DOHH2 (cell line): ENCODE data around the gene FNBP1L.

ENCODE experiments used
- EZH2phosphoT487 ChIP-seq: fragments of 200-600 bp; sonication (generic); IDR thresholded peaks from 2 replicates; pipeline ENCODE4 v1.6.1; 2017; ENCODE audit warnings: borderline replicate concordance, mild to moderate bottlenecking, antibody characterized with exemption, low read length, moderate library complexity, mixed read lengths
- TF ChIP-seq, protein P1 (sequence below): fragments of 200-600 bp; sonication (generic); IDR thresholded peaks from one replicate; pipeline ENCODE4 v1.5.1; 2014; ENCODE audit warnings: antibody characterized with exemption, mild to moderate bottlenecking, low read depth, low read length; ENCODE audit not compliant: poor library complexity, severe bottlenecking

DNA sequence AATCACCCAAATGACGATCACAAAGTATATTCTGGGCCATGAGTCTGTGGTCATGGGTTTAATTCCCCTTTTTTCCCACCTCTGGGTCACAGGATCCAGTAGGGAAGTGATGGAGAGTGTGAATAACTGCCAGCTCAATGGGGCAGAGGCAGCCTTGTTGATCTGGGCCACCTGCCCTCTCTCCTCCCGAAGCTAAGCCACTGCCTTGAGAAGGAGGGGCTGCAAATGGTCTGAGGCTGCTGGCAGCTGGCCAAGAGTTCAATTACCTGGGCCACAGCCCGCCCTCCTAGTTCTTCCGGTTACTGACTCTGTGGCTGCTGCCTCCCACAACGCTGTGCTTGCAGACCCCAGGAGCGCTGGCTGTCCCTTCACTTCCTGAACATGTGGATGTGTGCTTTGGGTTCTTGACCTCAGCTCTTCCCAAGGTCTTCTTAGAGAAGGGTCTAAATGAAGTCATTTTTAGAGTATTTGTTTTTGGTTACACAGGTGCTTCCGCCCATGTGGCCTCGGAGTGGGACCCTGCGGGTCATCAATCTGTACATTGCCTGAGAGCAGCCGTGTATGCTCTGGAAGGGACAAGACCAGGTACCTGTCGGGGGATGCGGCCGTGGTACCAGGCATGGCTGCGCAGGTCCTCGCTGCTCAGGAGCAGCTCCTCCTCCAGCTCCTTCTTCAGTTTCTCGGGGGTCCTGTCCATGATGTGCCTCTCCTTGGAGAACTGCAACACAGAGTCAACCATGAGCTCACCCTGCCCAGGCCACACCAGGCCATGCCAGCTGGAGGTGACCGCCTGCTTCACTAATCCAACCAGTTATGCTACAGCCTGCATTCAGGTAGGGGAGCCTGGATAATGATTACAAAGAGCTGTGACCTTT is 144.0 kb downstream of the FNBP1L start:
- TF ChIP-seq, protein P1, sequence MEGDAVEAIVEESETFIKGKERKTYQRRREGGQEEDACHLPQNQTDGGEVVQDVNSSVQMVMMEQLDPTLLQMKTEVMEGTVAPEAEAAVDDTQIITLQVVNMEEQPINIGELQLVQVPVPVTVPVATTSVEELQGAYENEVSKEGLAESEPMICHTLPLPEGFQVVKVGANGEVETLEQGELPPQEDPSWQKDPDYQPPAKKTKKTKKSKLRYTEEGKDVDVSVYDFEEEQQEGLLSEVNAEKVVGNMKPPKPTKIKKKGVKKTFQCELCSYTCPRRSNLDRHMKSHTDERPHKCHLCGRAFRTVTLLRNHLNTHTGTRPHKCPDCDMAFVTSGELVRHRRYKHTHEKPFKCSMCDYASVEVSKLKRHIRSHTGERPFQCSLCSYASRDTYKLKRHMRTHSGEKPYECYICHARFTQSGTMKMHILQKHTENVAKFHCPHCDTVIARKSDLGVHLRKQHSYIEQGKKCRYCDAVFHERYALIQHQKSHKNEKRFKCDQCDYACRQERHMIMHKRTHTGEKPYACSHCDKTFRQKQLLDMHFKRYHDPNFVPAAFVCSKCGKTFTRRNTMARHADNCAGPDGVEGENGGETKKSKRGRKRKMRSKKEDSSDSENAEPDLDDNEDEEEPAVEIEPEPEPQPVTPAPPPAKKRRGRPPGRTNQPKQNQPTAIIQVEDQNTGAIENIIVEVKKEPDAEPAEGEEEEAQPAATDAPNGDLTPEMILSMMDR = no peak
- no peak for TF ChIP-seq EZH2phosphoT487
